H1 (cell line): ENCODE measurements around the gene PLPPR2. TPM values are rescaled to one million over a fixed set of nuclear protein-coding genes. Genes with fewer than 3 reads are reported as not detected.
A peak's percentile ranks its signal among the peaks of the same experiment; 100 is the strongest.

Source experiments
- CTCF ChIA-PET: fragments of 300-600 bp; sonication (Branson Sonifier 250); formaldehyde crosslinking; loops from one replicate; lab custom pipeline; 2021; ENCODE audit not compliant: partially characterized antibody; lab: Charles Lee
- POLR2A ChIA-PET: fragments of 300-600 bp; sonication (Branson Sonifier 250); formaldehyde crosslinking; loops from one replicate; lab custom pipeline; 2021; ENCODE audit warnings: inconsistent platforms; ENCODE audit not compliant: partially characterized antibody; lab: Charles Lee
- DNase-seq, 2 experiments: peaks; one replicate each; pipeline versions ENCODE4 v3.0.0 to v3.0.0-alpha.2; 2010 to 2022; ENCODE audit warnings: low spot score in 2 of 2, low read depth in 1 of 2, mixed read lengths in 1 of 2
- FAIRE-seq: peaks from 2 replicates; lab custom pipeline; 2011; peaks lifted over from hg19 to GRCh38; lab: Jason Lieb, UNC
- H2AFZ ChIP-seq: 2 replicates; pipeline ENCODE4 v1.8.1; 2012; ENCODE audit warnings: low read length, inconsistent platforms
- H2AK5ac ChIP-seq: 2 replicates; pipeline ENCODE4 v1.6.1; 2013; ENCODE audit warnings: low read depth, low read length
- H2BK120ac ChIP-seq: replicated peaks from 2 replicates; pipeline ENCODE3; 2013; ENCODE audit warnings: low read depth, low read length, inconsistent platforms
- H2BK12ac ChIP-seq: 2 replicates; pipeline ENCODE4 v1.6.1; 2013; ENCODE audit warnings: low read depth, low read length
- H2BK15ac ChIP-seq: 2 replicates; pipeline ENCODE4 v1.6.1; 2013; ENCODE audit warnings: low read length
- H2BK20ac ChIP-seq: 2 replicates; pipeline ENCODE4 v1.6.1; 2013; ENCODE audit warnings: low read length
- H2BK5ac ChIP-seq: 2 replicates; pipeline ENCODE4 v1.6.1; 2013; ENCODE audit warnings: low read depth, low read length
- H3K14ac ChIP-seq: 2 replicates; pipeline ENCODE4 v1.6.1; 2013; ENCODE audit warnings: inconsistent platforms; ENCODE audit not compliant: insufficient read length
- H3K18ac ChIP-seq: 2 replicates; pipeline ENCODE4 v1.6.1; 2013; ENCODE audit warnings: low read length; ENCODE audit errors: extremely low read depth
- H3K23ac ChIP-seq: 2 replicates; pipeline ENCODE4 v1.6.1; 2013; ENCODE audit warnings: inconsistent platforms; ENCODE audit not compliant: insufficient read length
- H3K23me2 ChIP-seq: 2 replicates; pipeline ENCODE4 v1.6.1; 2013; ENCODE audit warnings: low read depth, low read length
- H3K27ac ChIP-seq: 2 replicates; pipeline ENCODE4 v1.6.1; 2011; ENCODE audit warnings: low read depth, low read length, inconsistent platforms
- H3K27me3 ChIP-seq, 4 experiments: replicated peaks in 1 of 4; 1 replicate in 1 of 4; 2 replicates in 3 of 4; pipeline versions ENCODE4 v1.6.1 to v1.8.1; 2011 to 2013; ENCODE audit warnings: low read length in 3 of 4, mild to moderate bottlenecking in 3 of 4, inconsistent platforms in 2 of 4, mixed read lengths in 2 of 4, moderate library complexity in 1 of 4; ENCODE audit not compliant: control insufficient read depth in 3 of 4, insufficient read depth in 3 of 4; ENCODE audit errors: extremely low read depth in 1 of 4
- H3K36me3 ChIP-seq, 4 experiments: 2 replicates each; pipeline versions ENCODE4 v1.6.1 to v1.8.1; 2011 to 2013; ENCODE audit warnings: mild to moderate bottlenecking in 4 of 4, low read length in 3 of 4, moderate library complexity in 2 of 4, control low read depth in 1 of 4, inconsistent platforms in 1 of 4; ENCODE audit not compliant: insufficient read depth in 4 of 4, control insufficient read depth in 2 of 4
- H3K4ac ChIP-seq: replicated peaks from 2 replicates; pipeline ENCODE3; 2013; ENCODE audit warnings: low read length, low read depth, mixed read lengths, inconsistent platforms; ENCODE audit not compliant: insufficient read length
- H3K4me1 ChIP-seq, 4 experiments: replicated peaks in 1 of 4; 1 replicate in 1 of 4; 2 replicates in 3 of 4; pipeline versions ENCODE4 v1.6.1 to v1.8.1; 2011 to 2013; ENCODE audit warnings: low read length in 3 of 4, inconsistent platforms in 2 of 4, mixed read lengths in 1 of 4; ENCODE audit not compliant: insufficient read depth in 4 of 4, control insufficient read depth in 3 of 4
- H3K4me2 ChIP-seq, 2 experiments: 2 replicates each; pipeline versions ENCODE4 v1.6.1 to v1.8.1; 2011 to 2013; ENCODE audit warnings: low read depth in 2 of 2, low read length in 2 of 2, control low read depth in 1 of 2, inconsistent platforms in 1 of 2, mild to moderate bottlenecking in 1 of 2; ENCODE audit not compliant: insufficient read depth in 1 of 2
- H3K4me3 ChIP-seq, 4 experiments: fragments of 200-600, 300-600 bp in 1 of 4; sonication (generic), shearing (Covaris generic), sonication (Bioruptor Twin) in 1 of 4; 2 replicates each; pipeline versions ENCODE4 v1.5.1 to v1.8.1; 2011 to 2016; ENCODE audit warnings: low read length in 4 of 4, low read depth in 3 of 4, control low read depth in 2 of 4, inconsistent platforms in 2 of 4, mild to moderate bottlenecking in 2 of 4, mixed read lengths in 1 of 4, moderate library complexity in 1 of 4; ENCODE audit not compliant: insufficient read depth in 2 of 4; ENCODE audit errors: extremely low read depth in 1 of 4
- H3K56ac ChIP-seq: replicated peaks from 2 replicates; pipeline ENCODE3; 2013; ENCODE audit warnings: low read depth, mild to moderate bottlenecking, mixed read lengths, low read length, inconsistent platforms; ENCODE audit not compliant: insufficient read length
- H3K79me1 ChIP-seq: 2 replicates; pipeline ENCODE4 v1.6.1; 2013; ENCODE audit warnings: low read depth, low read length, control low read depth
- H3K79me2 ChIP-seq, 2 experiments: 2 replicates each; pipeline versions ENCODE4 v1.6.1 to v1.8.1; 2012 to 2013; ENCODE audit warnings: low read length in 2 of 2, mild to moderate bottlenecking in 2 of 2, inconsistent platforms in 1 of 2; ENCODE audit not compliant: insufficient read depth in 2 of 2, control insufficient read depth in 1 of 2
- H3K9ac ChIP-seq, 4 experiments: replicated peaks in 1 of 4; 1 replicate in 1 of 4; 2 replicates in 3 of 4; pipeline versions ENCODE4 v1.6.1 to v1.8.1; 2011 to 2013; ENCODE audit warnings: low read depth in 3 of 4, low read length in 3 of 4, control low read depth in 2 of 4, mild to moderate bottlenecking in 2 of 4, moderate library complexity in 2 of 4, inconsistent platforms in 1 of 4; ENCODE audit errors: extremely low read depth in 1 of 4
- H3K9me3 ChIP-seq, 2 experiments: 2 replicates each; pipeline versions ENCODE4 v1.6.1 to v1.8.1; 2012 to 2013; ENCODE audit warnings: mild to moderate bottlenecking in 2 of 2, moderate library complexity in 2 of 2, control low read depth in 1 of 2, inconsistent platforms in 1 of 2, low read depth in 1 of 2, low read length in 1 of 2, mixed read lengths in 1 of 2; ENCODE audit not compliant: insufficient read depth in 2 of 2
- H4K20me1 ChIP-seq, 2 experiments: replicated peaks in 1 of 2; 2 replicates each; pipeline versions ENCODE3 to v1.8.1; 2011 to 2013; ENCODE audit warnings: inconsistent platforms in 2 of 2, low read length in 2 of 2, mild to moderate bottlenecking in 1 of 2; ENCODE audit not compliant: insufficient read depth in 2 of 2, control insufficient read depth in 1 of 2
- H4K5ac ChIP-seq: 2 replicates; pipeline ENCODE4 v1.6.1; 2013; ENCODE audit warnings: low read length, low read depth, mixed read lengths, inconsistent platforms; ENCODE audit not compliant: insufficient read length
- H4K8ac ChIP-seq: 2 replicates; pipeline ENCODE4 v1.8.0; 2013; ENCODE audit warnings: mild to moderate bottlenecking, moderate library complexity, low read length, inconsistent platforms; ENCODE audit not compliant: insufficient read depth; ENCODE audit errors: extremely low read depth
- H4K91ac ChIP-seq: replicated peaks from 2 replicates; pipeline ENCODE3; 2013; ENCODE audit warnings: low read length, mixed read lengths, inconsistent platforms; ENCODE audit not compliant: insufficient read length
- BACH1 ChIP-seq: IDR thresholded peaks from 2 replicates; pipeline ENCODE4 v1.6.1; 2012; ENCODE audit warnings: low read length, improper control_type of control experiment
- CEBPB ChIP-seq: IDR thresholded peaks from 2 replicates; pipeline ENCODE4 v1.6.1; 2012; ENCODE audit warnings: low read depth, low read length
- CTBP2 ChIP-seq: IDR thresholded peaks from 2 replicates; pipeline ENCODE4 v1.7.0; 2011; ENCODE audit warnings: borderline replicate concordance, mild to moderate bottlenecking, moderate library complexity, mixed read lengths, low read length; ENCODE audit not compliant: insufficient read depth, insufficient read length
- HDAC2 ChIP-seq, 2 experiments: fragments of 300-600 bp in 1 of 2; sonication (generic) in 1 of 2; IDR thresholded peaks; 2 replicates each; pipeline ENCODE4 v1.6.1; 2011 to 2012; ENCODE audit warnings: low read depth in 2 of 2, low read length in 2 of 2, mild to moderate bottlenecking in 2 of 2, moderate library complexity in 2 of 2, borderline replicate concordance in 1 of 2, inconsistent platforms in 1 of 2
- KDM5A ChIP-seq: fragments of 200-600 bp; IDR thresholded peaks from 2 replicates; pipeline ENCODE4 v1.7.1; 2012; ENCODE audit warnings: mild to moderate bottlenecking, low read length, inconsistent platforms, mixed read lengths
- NANOG ChIP-seq: IDR thresholded peaks from 2 replicates; pipeline ENCODE4 v1.6.1; 2011; ENCODE audit warnings: low read length, low read depth, mild to moderate bottlenecking, inconsistent platforms; ENCODE audit not compliant: insufficient read depth, poor library complexity, severe bottlenecking
- NRF1 ChIP-seq: IDR thresholded peaks from 2 replicates; pipeline ENCODE4 v1.6.1; 2011; ENCODE audit warnings: mild to moderate bottlenecking, low read depth, low read length, improper control_type of control experiment
- PHF8 ChIP-seq: fragments of 200-600 bp; sonication (generic); conservative IDR thresholded peaks from 2 replicates; pipeline ENCODE4 v1.7.1; 2012; ENCODE audit warnings: low read depth, mild to moderate bottlenecking, inconsistent platforms, low read length, moderate library complexity
- SIX5 ChIP-seq: IDR thresholded peaks from 2 replicates; pipeline ENCODE4 v1.6.1; 2011; ENCODE audit warnings: mild to moderate bottlenecking, low read depth, low read length
- SP4 ChIP-seq: IDR thresholded peaks from 2 replicates; pipeline ENCODE4 v1.6.1; 2012; ENCODE audit warnings: low read length, inconsistent platforms
- SUZ12 ChIP-seq: fragments of 200-600 bp; sonication (generic); IDR thresholded peaks from 2 replicates; pipeline ENCODE4 v1.6.1; 2012; ENCODE audit warnings: mild to moderate bottlenecking, inconsistent platforms, low read length, moderate library complexity, mixed read lengths
- TBP ChIP-seq: IDR thresholded peaks from 2 replicates; pipeline ENCODE4 v1.6.1; 2011; ENCODE audit warnings: low read depth, low read length, improper control_type of control experiment
- WGBS, 2 experiments: shearing (Covaris generic) in 1 of 2; methylation state at CpG; one replicate each; pipeline versions ENCODE4 v1.1.6 to v1.1.7; 2013 to 2015; ENCODE audit warnings: low lambda C conversion rate in 2 of 2, mixed read lengths in 2 of 2, inconsistent platforms in 1 of 2, low coverage in 1 of 2, missing lambda C conversion rate in 1 of 2; ENCODE audit not compliant: insufficient replicate concordance in 2 of 2, insufficient coverage in 1 of 2, insufficient read length in 1 of 2; ENCODE audit errors: extremely low coverage in 1 of 2, missing lambda C conversion rate in 1 of 2; 5-methylcytosine and 5-hydroxymethylcytosine counted together
- polyA plus RNA-seq, 7 experiments: library from polyadenylated mRNA; depleted of rRNA in 3 of 7; stranded (reverse) in 5 of 7; unstranded in 2 of 7; fragments of >200 nt in 5 of 7; fragments of 200-250 nt in 2 of 7; gene quantifications; 1 replicate in 5 of 7; 2 replicates in 1 of 7; 4 replicates in 1 of 7; pipeline versions ENCODE4 v1.2.1 to v1.2.3, GENCODE V29; 2011 to 2013; ENCODE audit warnings: missing spikeins in 2 of 7, mixed read lengths in 2 of 7
- total RNA-seq: library from RNA; stranded (reverse); fragmentation: NEBNext Ultra II Directional; extraction: Animal tissue kit (Norgen Biotek cat#: 25700); gene quantifications from 2 replicates; pipeline ENCODE4 v1.2.1, GENCODE V29; 2021

PLPPR2 gene
- total and polyA plus RNA-seq, 2 of the 8 experiments (the other 6 are each of a cell fraction or from before 2014, with no cell fraction given): 7.2 to 11.7 TPM

DNA sequence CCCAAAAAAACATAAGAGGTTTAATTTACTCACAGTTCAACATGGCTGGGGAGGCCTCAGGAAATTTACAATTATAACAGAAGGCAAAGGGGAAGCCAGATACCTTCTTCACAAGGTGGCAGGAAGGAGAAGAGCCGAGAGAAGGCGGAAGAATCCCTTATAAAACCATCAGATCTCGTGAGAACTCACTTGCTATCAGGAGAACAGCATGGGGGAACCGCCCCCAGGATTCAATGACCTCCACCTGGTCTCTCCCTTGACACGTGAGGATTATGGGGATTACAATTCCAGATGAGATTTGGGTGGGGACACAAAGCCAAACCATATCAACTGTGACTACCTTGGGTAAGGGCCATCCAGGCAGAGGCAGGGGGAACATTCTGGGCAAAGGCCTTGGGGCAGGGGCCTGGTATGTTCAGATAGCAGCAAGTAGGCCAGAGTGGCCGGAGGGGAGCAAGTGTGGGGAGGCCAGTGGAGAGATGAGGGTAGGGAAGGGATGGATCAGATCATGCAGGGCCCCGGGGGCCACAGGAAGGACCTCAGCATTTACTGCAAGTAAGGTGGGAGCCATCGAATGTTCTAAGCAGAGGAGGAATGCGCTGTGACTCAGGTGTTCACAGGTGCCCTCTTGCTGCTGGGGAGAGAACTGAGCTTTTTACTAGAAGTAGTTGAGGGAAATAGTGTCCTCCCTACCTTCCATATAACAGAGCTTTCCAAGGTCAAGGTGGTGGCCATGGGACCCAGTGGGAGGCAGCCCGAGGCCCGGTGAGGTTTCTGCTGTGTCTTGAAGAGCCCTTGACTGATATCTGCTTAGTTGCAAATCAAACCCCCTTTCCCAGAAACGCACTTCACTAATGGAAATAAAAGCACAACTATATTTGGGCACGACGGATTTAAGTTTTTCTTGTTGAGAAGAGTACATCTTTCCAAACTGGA, 33.8 kb upstream of the PLPPR2 start:
- Histone ChIP-seq H3K9me3 (no peaks in the 10 kb centered on the region), H3K18ac (no peak overlapping the region), H2BK20ac (no peak overlapping the region), H3K27ac (no peak overlapping the region), H4K91ac (no peak overlapping the region), H3K4ac (no peak overlapping the region), H4K8ac (no peak overlapping the region), H3K36me3 (no peaks in the 10 kb centered on the region), H2BK15ac (no peak overlapping the region), H3K9ac (no peak overlapping the region), H3K23ac (no peak overlapping the region), H3K79me2 (no peaks in the 10 kb centered on the region), H3K56ac (no peak overlapping the region), H2AK5ac (no peak overlapping the region), H3K23me2 (no peaks in the 10 kb centered on the region), H3K4me1 (peaks cover 0 to 5% (median 0%) of the 10 kb centered on the region in 4 experiments; a peak in 3 of 7 replicates), H3K4me3 (no peak overlapping the region), H4K5ac (no peak overlapping the region), H3K27me3 (no peaks in the 10 kb centered on the region), H3K79me1 (no peaks in the 10 kb centered on the region), H2BK12ac (no peak overlapping the region), H3K14ac (no peak overlapping the region), H2BK5ac (no peak overlapping the region), H4K20me1 (no peaks in the 10 kb centered on the region), H2BK120ac (no peak overlapping the region), H3K4me2 (no peak overlapping the region), H2AFZ (no peak overlapping the region)
- no peak for DNase-seq
- ChIA-PET CTCF (interaction anchor here (0.7 to 2.7 kb wide), 14 partner anchors 10 to 131 kb away, joined by 3 to 13 read pairs (median 4); partner anchors contain the start of genes ODAD3, PRKCSH, RAB3D and TSPAN16), POLR2A (interaction anchor here (1.3 to 2.7 kb wide), 2 partner anchors 48 to 60 kb away, joined by 3 to 5 read pairs; no protein-coding TSS in a partner anchor)
- no peak for FAIRE-seq
- WGBS, 2 experiments: 89% methylated on average over 14 of the region's 14 CpGs; no CpG with 5 or more reads in 1 of the 2 experiments
- TF ChIP-seq SIX5: no peak
- TF ChIP-seq TBP: no peak
- TF ChIP-seq KDM5A: no peak
- no peak for TF ChIP-seq BACH1
- no peak for TF ChIP-seq CTBP2
- no peak for TF ChIP-seq SP4
- TF ChIP-seq PHF8: no peak
- TF ChIP-seq SUZ12: no peak
- TF ChIP-seq HDAC2 (IDR thresholded peaks at IDR 0.05; ENCODE audit: borderline replicate concordance in 1 of 2, low read depth in 2 of 2, low read length in 2 of 2): peak in 1 of 2 experiments; percentile 81; a peak in 1 of 4 replicates
- no peak for TF ChIP-seq NANOG
- TF ChIP-seq CEBPB: no peak
- no peak for TF ChIP-seq NRF1
